PC-9 (cell line): ENCODE results near the gene PI4K2A.

Experiments used
- EZH2 ChIP-seq: fragments of 200-600 bp; sonication (generic); IDR thresholded peaks from 2 replicates; pipeline ENCODE4 v1.8.0; 2017; ENCODE audit warnings: antibody characterized with exemption, low read depth
- TF ChIP-seq, protein P1 (sequence below): fragments of 200-600 bp; sonication (generic); conservative IDR thresholded peaks from 2 replicates; pipeline ENCODE4 v1.6.1; 2017; ENCODE audit warnings: mixed run types, antibody characterized with exemption, mild to moderate bottlenecking, moderate library complexity

DNA sequence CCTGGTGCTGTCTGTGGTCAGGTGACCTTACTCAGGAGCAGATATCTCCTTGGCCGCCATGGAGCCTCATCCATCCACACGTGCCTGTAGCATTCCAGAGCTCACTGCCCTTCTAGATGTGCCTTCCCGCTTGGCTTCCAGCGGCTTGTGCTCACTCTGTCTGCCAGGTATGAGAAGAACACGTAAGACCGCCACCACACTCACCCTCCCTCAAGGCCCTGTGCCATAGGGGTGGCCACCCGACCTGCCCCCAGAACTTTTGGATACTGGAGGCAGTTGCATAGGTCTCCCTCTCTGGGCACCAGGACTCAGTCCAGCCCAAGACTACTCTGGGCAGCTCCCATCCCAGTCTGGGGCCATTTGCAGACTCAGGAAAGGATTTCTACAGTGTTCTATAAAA lies 77.2 kb downstream of the PI4K2A start:
- TF ChIP-seq, protein P1, sequence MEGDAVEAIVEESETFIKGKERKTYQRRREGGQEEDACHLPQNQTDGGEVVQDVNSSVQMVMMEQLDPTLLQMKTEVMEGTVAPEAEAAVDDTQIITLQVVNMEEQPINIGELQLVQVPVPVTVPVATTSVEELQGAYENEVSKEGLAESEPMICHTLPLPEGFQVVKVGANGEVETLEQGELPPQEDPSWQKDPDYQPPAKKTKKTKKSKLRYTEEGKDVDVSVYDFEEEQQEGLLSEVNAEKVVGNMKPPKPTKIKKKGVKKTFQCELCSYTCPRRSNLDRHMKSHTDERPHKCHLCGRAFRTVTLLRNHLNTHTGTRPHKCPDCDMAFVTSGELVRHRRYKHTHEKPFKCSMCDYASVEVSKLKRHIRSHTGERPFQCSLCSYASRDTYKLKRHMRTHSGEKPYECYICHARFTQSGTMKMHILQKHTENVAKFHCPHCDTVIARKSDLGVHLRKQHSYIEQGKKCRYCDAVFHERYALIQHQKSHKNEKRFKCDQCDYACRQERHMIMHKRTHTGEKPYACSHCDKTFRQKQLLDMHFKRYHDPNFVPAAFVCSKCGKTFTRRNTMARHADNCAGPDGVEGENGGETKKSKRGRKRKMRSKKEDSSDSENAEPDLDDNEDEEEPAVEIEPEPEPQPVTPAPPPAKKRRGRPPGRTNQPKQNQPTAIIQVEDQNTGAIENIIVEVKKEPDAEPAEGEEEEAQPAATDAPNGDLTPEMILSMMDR: no peak
- no peak for TF ChIP-seq EZH2
